Stimulated activated CD4-positive, alpha-beta T cell treated with anti-CD3 and anti-CD28 coated beads, TNF-alpha, amount 100 ng/mL, for 24 hours (primary cell): ENCODE results near the gene HOXC9.

Source experiments
- DNase-seq, 3 experiments: peaks; one replicate each; pipeline ENCODE4 v3.0.0-alpha.2; 2020; ENCODE audit warnings: low read depth in 3 of 3

Gene HOXC9

DNA sequence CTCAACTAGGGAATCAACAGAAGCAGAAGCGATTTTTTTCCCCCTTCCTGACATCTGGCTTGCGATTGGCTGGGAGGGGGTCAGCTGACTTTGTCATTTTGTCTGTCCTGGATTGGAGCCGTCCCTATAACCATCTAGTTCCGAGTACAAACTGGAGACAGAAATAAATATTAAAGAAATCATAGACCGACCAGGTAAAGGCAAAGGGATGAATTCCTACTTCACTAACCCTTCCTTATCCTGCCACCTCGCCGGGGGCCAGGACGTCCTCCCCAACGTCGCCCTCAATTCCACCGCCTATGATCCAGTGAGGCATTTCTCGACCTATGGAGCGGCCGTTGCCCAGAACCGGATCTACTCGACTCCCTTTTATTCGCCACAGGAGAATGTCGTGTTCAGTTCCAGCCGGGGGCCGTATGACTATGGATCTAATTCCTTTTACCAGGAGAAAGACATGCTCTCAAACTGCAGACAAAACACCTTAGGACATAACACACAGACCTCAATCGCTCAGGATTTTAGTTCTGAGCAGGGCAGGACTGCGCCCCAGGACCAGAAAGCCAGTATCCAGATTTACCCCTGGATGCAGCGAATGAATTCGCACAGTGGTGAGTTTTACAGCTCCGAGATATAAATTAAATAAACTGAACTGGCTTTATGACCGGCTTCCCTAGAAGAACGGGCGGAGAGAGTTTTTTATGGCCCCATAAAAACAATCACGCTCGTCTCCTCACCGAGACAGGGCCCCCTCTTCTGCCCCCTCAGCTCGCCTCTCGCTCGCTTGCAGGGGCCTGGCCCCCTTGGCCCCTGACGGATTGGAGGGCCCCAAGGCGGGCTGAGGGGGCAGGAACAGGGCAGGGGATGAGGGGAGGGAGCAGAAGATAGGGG, 28.6 kb downstream of the HOXC9 start, which contains the start of gene HOXC6:
Gene HOXC6, plus strand, starts transcription at position 127 of the 888 bp plus-strand sequence. Its CDS starts 82 bp downstream, at position 209.
- no peak for DNase-seq

DNA sequence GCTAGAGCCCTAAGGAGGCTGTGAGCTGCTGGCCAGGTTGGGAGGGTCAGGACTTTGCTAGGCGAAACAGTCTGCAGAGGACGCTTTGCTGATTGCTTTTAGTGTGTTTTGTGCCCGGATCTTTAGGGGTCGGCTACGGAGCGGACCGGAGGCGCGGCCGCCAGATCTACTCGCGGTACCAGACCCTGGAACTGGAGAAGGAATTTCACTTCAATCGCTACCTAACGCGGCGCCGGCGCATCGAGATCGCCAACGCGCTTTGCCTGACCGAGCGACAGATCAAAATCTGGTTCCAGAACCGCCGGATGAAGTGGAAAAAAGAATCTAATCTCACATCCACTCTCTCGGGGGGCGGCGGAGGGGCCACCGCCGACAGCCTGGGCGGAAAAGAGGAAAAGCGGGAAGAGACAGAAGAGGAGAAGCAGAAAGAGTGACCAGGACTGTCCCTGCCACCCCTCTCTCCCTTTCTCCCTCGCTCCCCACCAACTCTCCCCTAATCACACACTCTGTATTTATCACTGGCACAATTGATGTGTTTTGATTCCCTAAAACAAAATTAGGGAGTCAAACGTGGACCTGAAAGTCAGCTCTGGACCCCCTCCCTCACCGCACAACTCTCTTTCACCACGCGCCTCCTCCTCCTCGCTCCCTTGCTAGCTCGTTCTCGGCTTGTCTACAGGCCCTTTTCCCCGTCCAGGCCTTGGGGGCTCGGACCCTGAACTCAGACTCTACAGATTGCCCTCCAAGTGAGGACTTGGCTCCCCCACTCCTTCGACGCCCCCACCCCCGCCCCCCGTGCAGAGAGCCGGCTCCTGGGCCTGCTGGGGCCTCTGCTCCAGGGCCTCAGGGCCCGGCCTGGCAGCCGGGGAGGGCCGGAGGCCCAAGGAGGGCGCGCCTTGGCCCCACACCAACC, 29.8 kb downstream of the HOXC9 start:
- no peak for DNase-seq

DNA sequence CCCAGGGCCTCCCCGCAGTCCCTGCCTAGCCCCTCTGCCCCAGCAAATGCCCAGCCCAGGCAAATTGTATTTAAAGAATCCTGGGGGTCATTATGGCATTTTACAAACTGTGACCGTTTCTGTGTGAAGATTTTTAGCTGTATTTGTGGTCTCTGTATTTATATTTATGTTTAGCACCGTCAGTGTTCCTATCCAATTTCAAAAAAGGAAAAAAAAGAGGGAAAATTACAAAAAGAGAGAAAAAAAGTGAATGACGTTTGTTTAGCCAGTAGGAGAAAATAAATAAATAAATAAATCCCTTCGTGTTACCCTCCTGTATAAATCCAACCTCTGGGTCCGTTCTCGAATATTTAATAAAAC, 30.5 kb downstream of the HOXC9 start:
- DNase-seq = no peak

DNA sequence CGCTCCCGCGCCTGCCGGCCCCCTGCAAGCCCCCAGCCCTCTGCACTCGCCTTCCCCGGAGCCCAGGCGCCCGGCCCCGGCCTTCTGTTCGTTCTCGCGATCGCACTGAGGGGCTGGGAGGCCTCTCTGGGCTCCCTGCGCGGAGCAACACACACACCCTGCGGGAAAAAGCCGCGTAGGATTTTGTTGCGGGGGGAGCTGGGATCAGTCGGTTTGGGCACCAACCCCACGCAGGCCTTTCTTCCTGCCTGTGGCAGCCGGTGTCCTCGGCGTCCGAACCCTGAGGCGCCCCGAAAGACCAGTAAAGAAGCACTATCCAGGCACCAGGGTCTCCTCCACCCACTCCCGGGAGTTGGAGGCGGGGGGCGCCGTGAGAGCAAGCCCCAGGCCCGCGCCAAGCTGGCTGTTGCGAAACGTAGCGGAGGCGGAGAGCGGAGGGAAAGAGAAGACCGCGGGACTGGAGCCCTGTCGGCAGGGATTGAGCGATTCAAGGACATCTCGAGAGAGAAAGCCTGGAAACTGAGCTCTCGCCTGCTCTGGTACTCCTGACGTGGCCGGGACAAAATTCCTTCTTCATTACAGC, 31.0 kb downstream of the HOXC9 start:
- no peak for DNase-seq

DNA sequence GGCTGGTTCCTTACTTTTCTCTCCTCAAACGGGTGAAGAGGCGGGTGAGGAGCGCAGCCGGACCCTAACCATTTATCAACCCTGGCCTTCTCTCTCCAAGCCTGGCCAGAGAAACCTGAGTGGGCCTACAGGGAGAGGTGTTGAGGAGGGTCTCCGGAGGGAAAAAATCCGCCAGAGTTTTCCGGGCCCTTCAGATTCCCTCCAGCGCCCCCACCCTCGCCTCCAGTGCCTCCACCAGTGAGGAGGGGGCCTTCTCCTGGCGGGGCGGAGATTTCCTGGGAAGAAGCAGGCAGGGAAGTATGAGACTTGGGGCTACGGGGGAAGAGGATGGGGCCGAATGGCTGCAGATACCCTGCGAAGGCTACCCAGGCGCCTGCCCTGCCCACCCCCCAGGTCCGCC, 31.5 kb downstream of the HOXC9 start:
- DNase-seq = no peak

DNA sequence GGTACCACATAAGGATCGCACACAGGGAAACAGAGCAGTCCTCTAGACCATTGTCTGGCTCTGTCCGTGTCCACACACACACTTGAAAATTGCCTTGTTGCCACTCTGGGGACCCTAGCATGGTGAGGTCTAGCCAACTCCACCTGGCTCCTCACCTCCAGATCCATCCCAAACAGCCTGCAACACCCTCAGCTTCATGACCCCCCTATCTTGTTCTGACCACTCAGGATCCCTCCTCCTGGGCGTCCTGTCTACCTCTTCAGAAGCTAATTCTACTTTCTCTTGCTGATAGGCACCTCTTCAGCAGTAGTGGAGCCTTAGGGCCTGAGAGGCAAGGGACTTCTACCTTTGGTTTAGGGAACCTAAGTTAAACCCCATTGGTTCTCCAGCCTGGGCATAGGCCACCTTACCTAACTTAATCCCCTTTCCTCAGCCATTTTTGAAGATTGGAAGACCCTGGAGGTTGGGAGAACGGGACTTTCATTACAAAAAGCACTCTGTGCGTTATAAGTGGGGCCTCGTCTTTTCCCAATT, 32.2 kb downstream of the HOXC9 start:
- no peak for DNase-seq

DNA sequence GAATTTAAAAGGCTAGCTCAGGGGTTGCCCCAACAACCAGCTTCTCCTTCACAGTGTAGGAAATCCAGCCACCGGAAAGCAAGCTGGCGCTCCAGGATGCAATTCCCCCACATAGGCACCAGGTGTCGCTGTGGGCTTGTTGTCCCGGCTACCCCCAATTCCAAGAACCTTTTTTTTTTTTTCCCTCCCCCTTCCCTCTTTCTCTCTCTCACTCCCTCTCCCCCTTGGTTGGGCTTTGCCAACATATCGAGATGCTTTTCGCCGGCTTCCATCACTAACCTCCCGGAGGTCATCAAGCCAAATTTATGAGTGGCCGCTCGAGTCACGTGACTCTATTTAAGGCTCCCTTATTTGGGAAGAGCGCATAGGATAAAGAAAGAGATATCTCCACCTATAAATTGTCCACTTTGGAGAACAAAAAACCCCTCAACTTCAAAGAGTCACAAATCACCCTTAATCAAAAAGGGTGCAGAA, 32.7 kb downstream of the HOXC9 start, which contains the start of gene HOXC5:
Gene HOXC5, plus strand, starts transcription at position 424 of the 474 bp plus-strand sequence. CDS start 73 bp downstream, outside the sequence.
- peak; percentile 35 to 64 (median 37) for DNase-seq

DNA sequence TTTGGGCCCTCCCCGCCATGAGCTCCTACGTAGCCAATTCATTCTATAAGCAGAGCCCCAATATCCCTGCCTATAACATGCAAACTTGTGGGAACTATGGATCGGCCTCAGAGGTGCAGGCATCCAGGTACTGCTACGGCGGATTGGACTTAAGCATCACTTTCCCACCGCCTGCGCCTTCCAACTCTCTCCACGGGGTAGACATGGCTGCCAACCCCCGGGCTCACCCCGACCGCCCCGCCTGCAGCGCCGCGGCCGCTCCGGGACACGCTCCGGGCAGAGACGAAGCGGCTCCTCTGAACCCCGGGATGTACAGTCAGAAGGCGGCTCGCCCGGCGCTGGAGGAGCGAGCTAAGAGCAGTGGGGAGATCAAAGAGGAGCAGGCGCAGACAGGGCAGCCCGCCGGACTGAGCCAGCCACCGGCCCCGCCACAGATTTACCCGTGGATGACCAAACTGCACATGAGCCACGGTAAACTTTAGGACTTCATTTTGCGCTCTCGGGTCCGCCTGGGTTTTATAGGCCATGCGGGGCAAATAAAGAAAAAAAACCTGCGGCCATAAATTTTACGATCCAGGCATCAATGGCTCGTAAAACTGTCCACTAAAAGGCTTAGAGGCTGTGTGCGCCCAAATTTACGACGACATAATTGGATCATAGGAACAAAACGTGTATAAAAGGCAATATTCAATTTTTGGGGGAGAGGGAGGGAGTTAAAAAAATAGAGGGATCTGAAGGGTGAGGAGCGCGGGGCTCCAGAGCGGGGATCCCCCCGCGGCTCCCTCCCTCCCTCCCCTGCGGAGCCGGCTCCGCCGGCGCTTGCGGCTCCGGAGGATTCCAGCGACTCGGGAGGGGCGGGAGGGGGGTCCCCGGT, 33.4 kb downstream of the HOXC9 start:
- no peak for DNase-seq

DNA sequence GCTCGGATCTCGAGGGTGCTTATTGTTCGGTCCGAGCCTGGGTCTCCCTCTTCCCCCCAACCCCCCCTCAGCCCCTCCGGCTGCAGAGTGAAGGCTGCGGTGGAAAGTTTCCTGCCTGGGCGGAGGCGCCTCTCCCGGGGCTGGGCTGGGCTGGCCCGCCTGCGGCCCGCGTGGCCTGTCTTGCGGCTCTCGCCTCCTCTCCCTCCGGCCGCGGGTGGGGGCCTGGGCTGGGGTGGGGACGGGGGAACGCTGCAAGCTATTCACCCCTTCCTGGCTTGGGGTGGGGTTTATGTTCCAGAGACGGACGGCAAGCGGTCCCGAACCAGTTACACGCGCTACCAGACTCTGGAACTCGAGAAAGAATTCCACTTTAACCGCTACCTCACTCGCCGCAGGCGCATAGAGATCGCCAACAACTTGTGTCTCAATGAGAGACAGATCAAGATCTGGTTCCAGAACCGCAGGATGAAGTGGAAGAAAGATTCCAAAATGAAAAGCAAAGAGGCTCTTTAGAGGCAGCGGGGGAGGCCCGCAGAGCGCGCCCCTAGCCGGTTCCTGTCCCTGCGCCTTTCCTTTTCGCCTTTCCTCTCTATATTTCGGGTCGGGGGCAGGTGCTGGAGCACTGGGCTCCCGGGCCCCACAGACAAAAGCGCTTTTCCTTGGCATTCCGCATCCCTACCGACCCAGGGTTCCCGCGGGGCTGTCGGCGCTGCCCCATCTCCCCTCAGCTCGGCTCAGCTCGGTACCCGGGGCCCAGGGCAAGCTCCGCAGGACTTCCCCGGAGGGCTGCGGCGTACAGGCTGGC, 34.2 kb downstream of the HOXC9 start:
- DNase-seq = no peak

DNA sequence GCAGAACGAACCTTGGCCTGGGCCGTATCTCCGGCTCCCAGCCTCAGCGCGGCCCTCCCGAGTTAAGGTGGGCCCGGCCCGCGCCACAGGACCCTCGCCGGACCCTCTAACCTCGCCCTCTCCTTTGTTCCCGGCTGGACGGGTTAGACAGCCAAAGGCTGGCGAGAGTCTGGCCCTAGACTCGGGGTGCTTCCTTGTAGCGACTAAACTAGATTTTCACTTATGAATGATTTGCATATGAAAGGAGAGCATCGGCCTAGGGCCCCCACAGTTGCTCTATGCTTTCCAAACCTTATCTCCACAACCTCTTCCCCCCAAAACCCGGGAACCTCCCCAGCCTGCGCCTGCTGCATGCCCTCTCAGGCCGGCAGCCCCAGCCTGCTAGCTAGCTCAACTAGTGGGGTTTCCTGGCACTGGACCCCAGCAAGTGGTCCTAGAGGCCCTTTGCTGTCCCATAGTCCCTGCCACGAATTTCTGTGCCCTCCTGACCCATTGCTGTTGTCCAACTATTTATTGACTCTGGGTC, 34.9 kb downstream of the HOXC9 start:
- no peak for DNase-seq

DNA sequence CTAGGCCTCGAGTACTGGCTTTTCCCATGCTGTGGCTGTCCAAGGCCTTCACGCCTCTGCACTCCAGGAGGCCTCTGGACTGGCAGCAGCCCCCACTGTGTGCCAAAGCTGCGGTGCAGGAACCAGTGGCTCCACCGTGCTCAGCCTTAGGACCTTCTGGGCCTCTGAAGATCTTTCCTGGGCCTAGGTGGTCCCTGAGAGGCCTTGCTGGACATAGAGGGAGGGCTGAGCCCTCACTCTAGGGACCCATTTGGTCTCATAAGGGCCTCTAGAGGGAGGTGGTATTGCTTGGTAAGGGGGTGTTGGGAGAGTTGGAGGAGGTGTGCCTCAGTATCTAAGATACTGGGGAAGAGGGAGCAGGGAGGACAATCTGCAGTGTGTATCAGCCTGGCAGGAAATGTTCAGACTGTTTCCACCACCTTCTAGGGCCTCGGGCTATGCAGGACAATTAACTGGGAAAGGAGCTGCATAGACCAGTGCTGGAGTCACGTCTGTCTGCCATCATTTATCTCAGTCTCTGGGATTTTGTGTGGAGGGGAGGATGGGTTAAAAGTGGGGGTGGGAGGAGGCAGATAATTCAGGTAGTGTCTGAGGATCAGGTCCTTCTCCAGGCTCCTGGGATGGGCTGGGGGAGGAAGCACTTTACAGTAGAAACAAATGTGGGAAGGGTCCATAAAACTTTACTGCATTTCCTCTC, 35.8 kb downstream of the HOXC9 start:
- no peak for DNase-seq

DNA sequence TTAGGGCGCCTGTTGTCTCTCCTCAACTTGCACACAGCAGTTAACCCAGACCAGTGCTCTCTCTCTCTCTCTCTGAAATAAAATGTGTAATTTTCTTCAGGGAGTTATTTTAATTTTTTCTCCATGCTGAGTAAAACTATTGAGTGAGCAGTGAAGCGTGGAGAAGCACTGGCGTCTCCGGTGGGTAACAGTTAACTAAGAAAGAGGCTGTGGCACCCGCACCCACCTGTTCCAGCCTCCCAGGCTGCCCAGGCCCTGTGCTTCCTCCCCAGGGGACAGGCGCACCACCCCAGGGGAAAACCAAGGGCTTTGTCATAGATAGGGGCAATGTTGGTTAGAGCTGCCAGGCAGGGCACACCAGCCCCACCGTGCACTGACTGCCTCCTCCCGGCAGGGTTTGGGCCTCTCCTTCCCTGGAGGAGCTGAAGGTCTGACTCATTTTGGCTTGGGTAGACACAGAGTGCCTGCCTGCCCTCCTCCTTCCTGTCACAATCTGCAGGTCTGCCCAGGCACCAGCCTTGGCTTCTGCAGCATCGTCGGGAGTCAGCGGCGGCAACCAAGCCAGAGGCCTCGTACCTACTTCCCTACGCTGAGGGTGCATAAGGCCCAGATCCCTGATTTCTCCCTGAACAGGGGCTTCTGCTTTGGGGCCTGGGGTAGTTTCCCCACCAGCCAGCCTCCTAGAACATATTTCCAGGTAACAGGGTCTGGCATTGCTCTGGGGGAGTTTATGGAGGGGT, 36.8 kb downstream of the HOXC9 start:
- no peak for DNase-seq

DNA sequence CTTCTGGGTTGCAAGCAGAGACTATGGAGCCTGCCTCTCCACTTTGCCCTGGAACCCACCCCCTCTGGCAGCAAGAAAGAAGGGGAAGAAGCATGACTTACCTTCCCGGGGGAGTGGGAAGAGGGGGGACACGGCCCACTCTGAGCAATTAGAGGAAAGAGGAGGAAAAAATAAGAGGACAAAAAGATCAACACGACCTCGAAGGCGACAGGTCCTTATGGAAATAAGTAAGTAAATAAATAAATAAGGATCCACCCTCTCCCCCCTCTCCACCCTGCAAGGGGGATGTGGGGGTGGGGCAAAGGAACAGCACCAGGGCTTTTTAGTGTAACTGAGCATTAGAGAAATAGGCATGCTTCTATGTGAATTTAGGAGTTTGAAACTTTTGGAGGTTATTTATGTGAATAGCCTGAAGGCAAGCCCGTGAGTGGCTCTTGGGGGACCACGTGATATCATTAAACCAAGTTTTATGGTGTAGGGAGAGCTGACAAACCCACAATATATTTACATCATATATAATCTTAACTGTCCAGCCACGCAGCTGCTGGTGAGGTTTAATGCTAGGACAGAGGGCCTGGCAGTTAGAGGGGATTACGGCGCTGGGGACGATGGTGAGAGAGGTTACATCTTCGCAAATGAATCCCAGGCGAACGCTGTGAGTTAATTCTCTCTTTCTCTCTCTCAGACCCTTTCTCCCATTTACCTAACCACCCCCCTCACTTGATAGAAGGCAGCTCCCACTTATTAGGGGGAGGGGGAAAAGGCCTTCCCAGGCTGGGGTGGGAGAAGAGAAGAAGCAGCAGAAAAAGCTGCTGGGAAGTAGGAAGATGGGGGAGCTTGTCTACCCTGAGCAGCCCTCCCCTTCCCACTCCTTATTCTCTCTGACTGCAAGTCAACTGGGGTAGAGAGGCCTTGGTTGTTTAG, 37.7 kb downstream of the HOXC9 start:
- DNase-seq = no peak

DNA sequence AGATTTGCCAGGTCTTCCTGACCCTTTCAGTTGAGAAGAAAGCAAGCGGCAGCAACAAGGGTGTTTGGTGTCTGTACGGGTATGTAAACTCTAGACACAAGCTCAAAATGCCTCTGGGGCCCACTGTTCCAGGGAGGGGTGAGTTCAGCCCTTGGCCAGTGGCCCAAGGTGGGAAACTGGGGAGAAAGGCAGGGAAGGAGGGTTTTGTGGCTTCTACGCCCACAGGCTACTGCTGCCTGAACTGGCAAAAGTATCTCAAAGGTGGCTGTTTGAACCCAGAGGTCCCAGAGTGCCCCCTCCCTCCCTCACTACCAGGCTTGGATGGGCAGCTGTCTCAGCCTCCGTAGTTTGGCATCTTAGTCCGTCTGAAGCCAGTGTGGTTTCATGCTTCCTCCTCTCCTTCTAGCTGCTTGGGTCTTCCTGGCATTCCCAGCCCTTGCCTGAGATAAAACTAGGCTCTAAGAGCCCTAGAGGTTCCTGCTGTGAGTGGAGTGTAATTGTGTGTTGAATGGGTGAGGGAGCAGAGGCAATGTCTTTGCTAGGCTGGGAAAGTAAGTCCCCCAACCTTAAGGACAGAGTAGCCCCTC, 38.4 kb downstream of the HOXC9 start:
- no peak for DNase-seq

DNA sequence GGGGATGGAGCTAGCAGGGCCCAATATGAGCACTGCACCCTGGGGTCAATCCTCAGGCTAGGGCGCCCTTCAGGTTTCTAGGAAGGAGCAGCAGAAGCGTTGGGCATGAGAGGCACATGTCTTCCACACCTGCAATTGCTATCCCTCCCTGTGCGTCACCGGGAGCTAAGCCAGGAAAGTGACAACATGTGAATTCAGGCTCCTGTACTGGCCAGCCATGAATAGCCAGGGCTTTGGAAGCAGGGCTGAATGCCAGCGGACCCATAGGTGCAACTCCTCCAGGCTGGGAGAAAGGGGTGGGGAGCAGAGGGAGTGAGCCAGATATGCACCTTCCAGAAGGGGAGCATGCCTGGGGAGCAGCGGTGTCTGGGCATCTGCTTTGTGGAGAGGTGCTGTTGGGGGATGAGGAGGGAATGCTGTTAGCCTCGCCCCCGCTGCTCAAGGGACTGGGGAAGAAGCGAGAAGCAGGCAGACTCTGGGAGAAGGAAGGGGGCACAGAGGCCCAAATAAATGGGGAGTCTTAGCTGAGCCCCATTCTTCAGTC, 39.0 kb downstream of the HOXC9 start:
- no peak for DNase-seq

DNA sequence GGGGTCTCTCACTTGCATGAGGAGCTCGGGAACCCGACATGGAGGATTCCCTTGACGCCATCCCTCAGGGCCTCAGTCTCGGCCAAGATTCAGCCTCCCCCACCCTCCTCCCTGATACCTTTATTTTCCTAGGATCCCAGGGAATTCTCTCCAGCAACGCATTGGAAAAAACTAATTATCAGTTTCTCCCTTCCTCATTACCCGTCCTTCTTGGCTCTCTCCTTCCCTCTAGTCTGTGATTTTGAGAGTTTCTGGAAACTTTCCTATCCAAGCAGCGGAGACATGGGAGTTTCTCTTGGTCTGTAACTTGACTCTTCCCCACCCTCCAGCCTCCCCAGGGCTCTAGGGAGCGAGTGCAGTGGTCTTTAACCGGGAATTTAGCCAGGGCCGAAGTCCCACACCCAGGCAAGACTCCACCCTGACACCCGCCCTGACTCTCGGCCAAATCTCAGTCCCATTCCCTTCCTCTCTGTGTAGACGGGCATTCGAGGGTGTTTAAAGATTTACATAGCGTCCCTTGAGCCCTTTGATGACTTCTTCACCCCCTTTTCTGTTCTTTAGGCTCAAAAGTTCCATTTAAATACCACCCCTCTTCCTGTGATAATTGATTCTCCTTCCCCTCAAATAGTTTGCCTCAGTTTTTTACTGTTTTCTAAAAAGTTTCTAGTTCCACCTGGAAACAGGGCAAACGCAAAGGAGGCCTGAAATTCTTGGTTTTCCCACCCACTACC, 39.6 kb downstream of the HOXC9 start:
- DNase-seq = no peak
